CD4-positive, alpha-beta T cell (primary cell): ENCODE data around the gene DGKI. TPM values are rescaled to one million over a fixed set of nuclear protein-coding genes. Genes with fewer than 3 reads are reported as not detected.

Experiments used
- ATAC-seq: fragments of 200-7000 bp; cut with Tn5 transposase; one replicate; pipeline ENCODE4 v1.10.0; 2022; ENCODE audit warnings: mild to moderate bottlenecking; ENCODE audit not compliant: poor library complexity
- CTCF ChIA-PET: fragments of 350-600 bp; sonication (Branson Sonifier 250); formaldehyde crosslinking; loops from one replicate; lab custom pipeline; 2021; ENCODE audit warnings: antibody characterized with exemption, inconsistent platforms; lab: Charles Lee
- POLR2A ChIA-PET: fragments of 350-600 bp; sonication (Branson Sonifier 250); formaldehyde crosslinking; loops from one replicate; lab custom pipeline; 2021; ENCODE audit warnings: antibody characterized with exemption, inconsistent platforms; lab: Charles Lee
- DNase-seq, 14 experiments: peaks; one replicate each; pipeline ENCODE4 v3.0.0-alpha.2; 2013 to 2020; ENCODE audit warnings: mixed read lengths in 2 of 14
- H3K27ac ChIP-seq, 2 donors: one replicate each; pipeline versions ENCODE4 v1.5.1 to v1.7.0; 2013; ENCODE audit warnings: low read length in 2 of 2, low read depth in 1 of 2, mild to moderate bottlenecking in 1 of 2
- H3K27me3 ChIP-seq, 2 experiments: 1 replicate in 1 of 2; 2 replicates in 1 of 2; pipeline versions ENCODE4 v1.6.1 to v1.7.0; 2013; ENCODE audit warnings: low read length in 2 of 2, control low read depth in 1 of 2, mild to moderate bottlenecking in 1 of 2, moderate library complexity in 1 of 2; ENCODE audit not compliant: insufficient read depth in 2 of 2, control insufficient read depth in 1 of 2
- H3K36me3 ChIP-seq: one replicate; pipeline ENCODE4 v1.6.1; 2013; ENCODE audit warnings: low read length, control low read depth; ENCODE audit not compliant: insufficient read depth
- H3K4me1 ChIP-seq: one replicate; pipeline ENCODE4 v1.6.1; 2013; ENCODE audit warnings: low read length, control low read depth; ENCODE audit not compliant: insufficient read depth
- H3K4me3 ChIP-seq: one replicate; pipeline ENCODE4 v1.5.1; 2013; ENCODE audit warnings: mild to moderate bottlenecking, low read length, moderate library complexity
- H3K9me3 ChIP-seq, 2 experiments: 1 replicate in 1 of 2; 2 replicates in 1 of 2; pipeline versions ENCODE4 v1.6.1 to v1.7.0; 2013; ENCODE audit warnings: low read length in 2 of 2, mild to moderate bottlenecking in 2 of 2, control low read depth in 1 of 2, moderate library complexity in 1 of 2; ENCODE audit not compliant: control insufficient read depth in 1 of 2, insufficient read depth in 1 of 2
- H3K27ac Mint-ChIP-seq: one replicate; pipeline ENCODE4 v1.8.0; 2020; ENCODE audit warnings: mixed read lengths
- H3K27me3 Mint-ChIP-seq: one replicate; pipeline ENCODE4 v1.8.0; 2021; ENCODE audit warnings: mixed read lengths
- H3K36me3 Mint-ChIP-seq: one replicate; pipeline ENCODE4 v1.8.0; 2021; ENCODE audit warnings: low read depth, mixed read lengths
- H3K4me1 Mint-ChIP-seq: one replicate; pipeline ENCODE4 v1.8.0; 2021; ENCODE audit warnings: low read depth, mixed read lengths
- H3K4me3 Mint-ChIP-seq: one replicate; pipeline ENCODE4 v1.8.0; 2020; ENCODE audit warnings: mild to moderate bottlenecking, mixed read lengths
- H3K9me3 Mint-ChIP-seq: one replicate; pipeline ENCODE4 v1.8.0; 2020; ENCODE audit warnings: mixed read lengths
- CTCF ChIP-seq: fragments of 200-600 bp; IDR thresholded peaks from one replicate; pipeline ENCODE4 v1.8.0; 2022; ENCODE audit warnings: antibody characterized with exemption, mild to moderate bottlenecking
- intact Hi-C, 2 experiments: fragments of 100-400 bp; cut with DNase I in 1 of 2; cut with micrococcal nuclease in 1 of 2; formaldehyde crosslinking; loops; one replicate each; pipeline versions ENCODE4 v1.15.1 to v1.9.0; 2023 to 2025; cut with DNase I, micrococcal nuclease
- total RNA-seq, 174 experiments: library from RNA in 2 of 174; stranded (reverse) in 2 of 174; gene quantifications; one replicate each; pipeline ENCODE4 v1.2.3 and lab custom pipeline; 2021 to 2026

The DGKI gene
- total RNA-seq, 2 experiments from 2014 or later, result not detected

GRCh38 chr7:137421366-137421765, 425.4 kb downstream of the DGKI start:
- Histone ChIP-seq H3K27me3 (no peaks in the 10 kb centered on the region), H3K4me1 (no peaks in the 10 kb centered on the region), H3K4me3 (no peak overlapping the region), H3K9me3 (peaks cover 0 to 4% of the 10 kb centered on the region in 2 experiments), H3K36me3 (no peaks in the 10 kb centered on the region), H3K27ac (no peak overlapping the region)
- intact Hi-C loops, result no loop called here
- DNase-seq (no peak), ATAC-seq (no peak)
- H3K36me3 Mint-ChIP-seq, result no peaks in the 10 kb centered on the region
- H3K27ac Mint-ChIP-seq, result no peak overlapping the region
- ChIA-PET POLR2A (no interaction called here), CTCF (no interaction called here)
- TF ChIP-seq CTCF, result no peak
- H3K4me1 Mint-ChIP-seq, result no peaks in the 10 kb centered on the region
- no peak overlapping the region for H3K4me3 Mint-ChIP-seq
- peaks cover 4% of the 10 kb centered on the region for H3K27me3 Mint-ChIP-seq
- H3K9me3 Mint-ChIP-seq, result peaks cover 6% of the 10 kb centered on the region

GRCh38 chr7:137418841-137419240, 427.9 kb downstream of the DGKI start:
- H3K4me1 Mint-ChIP-seq, result no peaks in the 10 kb centered on the region
- peaks cover 0 to 4% of the 10 kb centered on the region in 2 experiments for H3K9me3 ChIP-seq
- H3K36me3 ChIP-seq, result no peaks in the 10 kb centered on the region
- intact Hi-C loops, result no loop called here
- TF ChIP-seq CTCF, result no peak
- DNase-seq (no peak), ATAC-seq (no peak)
- H3K4me3 Mint-ChIP-seq, result no peak overlapping the region
- POLR2A ChIA-PET, result no interaction called here
- peaks cover 6% of the 10 kb centered on the region for H3K9me3 Mint-ChIP-seq
- no peak overlapping the region for H3K27ac ChIP-seq
- no peak overlapping the region for H3K27ac Mint-ChIP-seq
- H3K36me3 Mint-ChIP-seq, result no peaks in the 10 kb centered on the region
- peaks cover 4% of the 10 kb centered on the region for H3K27me3 Mint-ChIP-seq
- H3K27me3 ChIP-seq, result no peaks in the 10 kb centered on the region
- H3K4me3 ChIP-seq, result no peak overlapping the region
- CTCF ChIA-PET, result no interaction called here
- H3K4me1 ChIP-seq, result no peaks in the 10 kb centered on the region

GRCh38 chr7:137417464-137417863, 429.3 kb downstream of the DGKI start:
- Mint-ChIP-seq H3K27me3 (peaks cover 4% of the 10 kb centered on the region), H3K27ac (no peak overlapping the region), H3K9me3 (peaks cover 3% of the 10 kb centered on the region), H3K36me3 (no peaks in the 10 kb centered on the region), H3K4me3 (no peak overlapping the region), H3K4me1 (no peaks in the 10 kb centered on the region)
- no peak overlapping the region for H3K27ac ChIP-seq
- intact Hi-C loops, result no loop called here
- no peak for TF ChIP-seq CTCF
- H3K36me3 ChIP-seq, result no peaks in the 10 kb centered on the region
- peaks cover 0 to under 1% of the 10 kb centered on the region in 2 experiments for H3K9me3 ChIP-seq
- ATAC-seq, result no peak
- no peak overlapping the region for H3K4me3 ChIP-seq
- no peaks in the 10 kb centered on the region for H3K4me1 ChIP-seq
- ChIA-PET POLR2A (no interaction called here), CTCF (no interaction called here)
- DNase-seq, result no peak
- H3K27me3 ChIP-seq, result no peaks in the 10 kb centered on the region
